AG10803 (cell line): ENCODE data around the gene SEC14L2.

Experiments
- DNase-seq: peaks from one replicate; pipeline ENCODE4 v3.0.0; 2010; ENCODE audit warnings: low read depth
- H3K4me3 ChIP-seq: 2 replicates; pipeline ENCODE4 v1.5.1; 2011; ENCODE audit warnings: mild to moderate bottlenecking, low read length, control low read depth
- TF ChIP-seq, protein P1 (sequence below): conservative IDR thresholded peaks from 2 replicates; pipeline ENCODE4 v1.5.1; 2011; ENCODE audit warnings: mild to moderate bottlenecking, low read length, control low read depth, inconsistent platforms

SEC14L2 gene

DNA sequence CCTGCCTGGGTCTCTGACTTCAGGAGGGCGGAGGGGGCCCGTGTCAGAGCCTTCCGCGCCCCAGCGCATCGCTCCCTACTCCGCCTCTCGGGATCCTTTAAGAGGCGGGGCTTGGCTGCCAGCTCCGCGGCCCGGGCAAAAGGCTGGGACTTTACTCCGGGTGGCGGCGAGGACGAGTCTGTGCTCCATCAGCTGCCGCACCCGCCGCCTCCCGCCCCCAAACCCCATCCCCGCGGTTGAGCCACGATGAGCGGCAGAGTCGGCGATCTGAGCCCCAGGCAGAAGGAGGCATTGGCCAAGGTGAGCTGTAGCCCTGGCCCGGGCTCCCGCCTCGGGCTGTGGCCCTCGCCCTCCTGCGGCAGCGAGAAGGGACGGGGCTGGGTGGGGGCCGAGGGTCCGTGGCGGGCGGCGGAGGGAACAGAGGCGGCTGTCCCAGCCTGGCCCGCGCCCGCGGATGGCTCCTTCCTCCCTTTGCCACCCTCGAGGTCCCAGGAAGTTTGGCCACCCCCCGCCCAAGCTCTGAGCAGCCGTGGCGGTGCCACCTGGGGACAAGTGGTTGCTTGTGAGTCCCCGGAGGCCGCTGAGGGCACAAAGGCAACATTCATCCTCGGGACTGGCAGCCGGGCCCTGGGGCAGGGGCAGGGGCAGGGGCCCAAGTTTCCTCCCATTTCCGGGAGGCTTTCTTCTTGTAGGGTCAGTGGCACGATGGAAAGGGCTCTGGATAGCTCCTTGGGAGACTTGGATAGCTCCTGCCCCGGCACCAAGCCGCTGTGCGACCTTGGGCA lies at the start of gene SEC14L2:
TSS of gene SEC14L2 (plus strand) at position 148 of the 785 bp plus-strand sequence. CDS start at position 247, 99 bp downstream.
- peak within 1 kb of the TSS; percentile 83 for H3K4me3 ChIP-seq
- peak; percentile 43 for DNase-seq
- TF ChIP-seq, protein P1, sequence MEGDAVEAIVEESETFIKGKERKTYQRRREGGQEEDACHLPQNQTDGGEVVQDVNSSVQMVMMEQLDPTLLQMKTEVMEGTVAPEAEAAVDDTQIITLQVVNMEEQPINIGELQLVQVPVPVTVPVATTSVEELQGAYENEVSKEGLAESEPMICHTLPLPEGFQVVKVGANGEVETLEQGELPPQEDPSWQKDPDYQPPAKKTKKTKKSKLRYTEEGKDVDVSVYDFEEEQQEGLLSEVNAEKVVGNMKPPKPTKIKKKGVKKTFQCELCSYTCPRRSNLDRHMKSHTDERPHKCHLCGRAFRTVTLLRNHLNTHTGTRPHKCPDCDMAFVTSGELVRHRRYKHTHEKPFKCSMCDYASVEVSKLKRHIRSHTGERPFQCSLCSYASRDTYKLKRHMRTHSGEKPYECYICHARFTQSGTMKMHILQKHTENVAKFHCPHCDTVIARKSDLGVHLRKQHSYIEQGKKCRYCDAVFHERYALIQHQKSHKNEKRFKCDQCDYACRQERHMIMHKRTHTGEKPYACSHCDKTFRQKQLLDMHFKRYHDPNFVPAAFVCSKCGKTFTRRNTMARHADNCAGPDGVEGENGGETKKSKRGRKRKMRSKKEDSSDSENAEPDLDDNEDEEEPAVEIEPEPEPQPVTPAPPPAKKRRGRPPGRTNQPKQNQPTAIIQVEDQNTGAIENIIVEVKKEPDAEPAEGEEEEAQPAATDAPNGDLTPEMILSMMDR, result no peak

DNA sequence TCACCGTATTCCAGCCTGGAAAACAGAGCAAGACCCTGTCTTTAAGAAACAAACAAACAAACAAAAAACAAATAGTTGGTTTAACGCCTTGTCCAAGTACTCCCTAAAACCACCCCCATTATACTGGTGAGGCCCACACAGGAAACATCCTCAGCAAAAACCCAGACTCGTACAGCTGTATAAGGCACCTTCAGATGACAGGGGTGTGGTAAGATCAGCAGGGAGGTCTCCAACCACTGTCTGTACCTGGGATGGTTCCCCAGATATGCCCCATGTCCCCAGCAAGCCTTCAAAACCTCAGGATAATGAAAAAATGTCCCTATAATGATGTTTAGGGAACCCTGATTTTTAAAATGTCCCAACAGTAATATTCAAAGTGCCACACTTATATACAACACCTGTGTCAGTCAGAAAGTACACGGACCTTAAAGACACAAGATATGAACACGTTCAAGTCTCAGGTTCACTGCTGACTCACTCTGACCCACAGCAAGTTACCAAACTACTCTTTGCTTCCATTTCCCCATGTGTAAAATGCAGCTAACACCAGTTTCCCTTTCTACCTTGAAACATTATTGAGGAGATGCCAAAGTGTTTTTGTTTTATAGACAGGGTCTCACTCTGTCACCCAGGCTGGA lies 49.4 kb upstream of the SEC14L2 start:
- H3K4me3 ChIP-seq, result no peak overlapping the region
- DNase-seq, result no peak
- TF ChIP-seq, protein P1, result no peak

DNA sequence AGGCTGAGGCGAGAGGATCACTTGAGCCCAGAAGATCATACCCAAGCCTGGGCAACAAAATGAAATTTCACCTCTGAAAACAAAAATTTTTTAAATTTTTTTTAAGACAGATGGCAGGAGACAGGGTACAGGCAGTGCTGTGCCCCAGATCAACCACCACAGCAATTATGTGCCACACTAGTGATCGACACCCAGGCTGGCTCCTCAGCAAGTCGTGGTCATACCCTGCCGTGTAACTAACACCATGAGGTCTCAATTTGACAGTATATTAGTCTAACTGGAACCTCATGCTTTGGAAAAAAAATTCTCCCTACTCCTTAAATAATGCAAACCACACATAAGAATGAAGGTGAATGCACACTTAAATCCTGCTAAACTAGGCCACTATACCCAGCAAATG lies 48.4 kb upstream of the SEC14L2 start:
- no peak for DNase-seq
- H3K4me3 ChIP-seq, result no peak overlapping the region
- TF ChIP-seq, protein P1, result no peak

DNA sequence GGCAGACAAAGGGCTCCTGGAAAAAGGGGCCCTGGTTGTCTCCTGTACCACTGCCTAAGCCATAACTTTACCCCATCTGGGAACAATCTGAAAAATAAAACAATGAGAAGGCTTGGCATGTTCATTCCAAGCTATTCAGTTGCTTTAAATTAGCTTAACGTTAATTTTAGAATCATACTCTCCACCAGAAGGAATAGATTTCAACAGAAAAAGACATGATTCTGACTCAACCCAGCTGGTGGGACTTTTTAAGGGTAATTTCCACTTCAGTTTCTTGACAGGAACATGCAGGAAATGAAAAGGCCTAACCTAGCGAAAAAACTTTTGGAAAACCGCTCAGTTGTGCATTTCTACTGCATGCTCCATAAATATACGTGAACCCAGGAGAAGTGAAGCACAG lies 48.0 kb upstream of the SEC14L2 start:
- no peak overlapping the region for H3K4me3 ChIP-seq
- TF ChIP-seq, protein P1, result no peak

DNA sequence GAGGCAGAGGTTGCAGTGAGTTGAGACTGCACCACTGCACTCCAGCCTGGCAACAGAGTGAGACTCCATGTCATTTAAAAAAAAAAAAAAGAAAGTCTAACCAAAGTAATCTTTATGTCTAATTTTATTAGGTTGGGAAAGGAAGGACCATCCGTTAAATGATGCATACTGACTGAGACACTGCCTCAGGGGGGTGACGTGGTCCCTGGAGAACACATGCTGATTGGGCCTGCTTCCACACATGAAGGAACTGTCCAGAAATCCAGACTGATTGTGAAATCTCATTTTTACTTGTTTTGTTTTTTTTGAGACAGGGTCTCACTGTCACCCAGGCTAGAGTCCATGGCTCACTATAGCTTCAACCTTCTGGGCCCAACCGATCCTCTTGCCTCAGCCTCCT lies 45.6 kb upstream of the SEC14L2 start:
- no peak overlapping the region for H3K4me3 ChIP-seq
- peak; percentile 59 for DNase-seq
- TF ChIP-seq, protein P1, result no peak

More for the DNA sequence above, 48.0 kb upstream of the SEC14L2 start:
- DNase-seq, result peak; percentile 71

DNA sequence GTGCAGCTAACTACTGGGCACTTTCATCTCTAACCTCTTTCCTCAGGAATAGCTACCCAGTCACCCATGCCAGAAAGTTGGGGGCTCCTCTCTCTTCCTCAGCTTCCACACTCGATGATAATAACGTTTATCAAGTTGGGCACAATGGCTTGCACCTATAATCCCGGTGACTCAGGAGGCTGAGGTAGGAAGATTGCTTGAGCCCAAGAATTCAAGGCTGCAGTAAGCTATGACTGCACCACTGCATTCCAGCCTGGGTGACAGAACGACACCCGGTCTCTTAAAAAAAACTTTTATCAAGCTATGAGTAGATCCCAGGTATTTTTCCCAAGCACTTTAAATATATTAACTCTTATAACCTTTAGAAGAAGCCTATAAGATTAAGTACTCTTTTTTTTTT lies 42.2 kb upstream of the SEC14L2 start:
- no peak overlapping the region for H3K4me3 ChIP-seq
- DNase-seq, result no peak
- TF ChIP-seq, protein P1, result no peak
